ENCODE results near the gene PDE5A. TPM values are rescaled to one million over a fixed set of nuclear protein-coding genes. Genes with fewer than 3 reads are reported as not detected.
A peak's percentile ranks its signal among the peaks of the same experiment; 100 is the strongest.

PDE5A gene
- 10 to 100 TPM; 34.6 to 52.7 (median 46.4) TPM for total RNA-seq

GRCh38 chr4:119628281-119629141, at the start of gene PDE5A:
Gene PDE5A, minus strand, starts transcription at chr4:119628804. Its CDS starts 133 bp downstream, at chr4:119628671.
- Histone ChIP-seq H3K4me1 (peaks cover 10 to 35% (median 19%) of the 10 kb centered on the region in 4 donors), H3K36me3 (no peaks in the 10 kb centered on the region), H3K27ac (peak within 1 kb of the TSS; percentile 93 to 96 (median 94)), H3K27me3 (no peaks in the 10 kb centered on the region), H3K4me3 (peak within 1 kb of the TSS; percentile 49 to 90 (median 78)), H3K9me3 (no peaks in the 10 kb centered on the region)
- intact Hi-C loops (cut with DNase I; ENCODE audit: low total_unique reads) = no loop called here
- DNase-seq = peak; percentile 90
- 0% methylated on average over 7 to 36 of the region's 65 CpGs for WGBS, 2 donors (ENCODE audit: low coverage in 1 of 2)
- TF ChIP-seq EP300 (IDR thresholded peaks at IDR 0.05; ENCODE audit: low read depth) = no peak
- TF ChIP-seq POLR2AphosphoS5 (IDR thresholded peaks at IDR 0.05) = peak in 2 of 3 donors; percentile 58 to 68
- TF ChIP-seq, protein P1, sequence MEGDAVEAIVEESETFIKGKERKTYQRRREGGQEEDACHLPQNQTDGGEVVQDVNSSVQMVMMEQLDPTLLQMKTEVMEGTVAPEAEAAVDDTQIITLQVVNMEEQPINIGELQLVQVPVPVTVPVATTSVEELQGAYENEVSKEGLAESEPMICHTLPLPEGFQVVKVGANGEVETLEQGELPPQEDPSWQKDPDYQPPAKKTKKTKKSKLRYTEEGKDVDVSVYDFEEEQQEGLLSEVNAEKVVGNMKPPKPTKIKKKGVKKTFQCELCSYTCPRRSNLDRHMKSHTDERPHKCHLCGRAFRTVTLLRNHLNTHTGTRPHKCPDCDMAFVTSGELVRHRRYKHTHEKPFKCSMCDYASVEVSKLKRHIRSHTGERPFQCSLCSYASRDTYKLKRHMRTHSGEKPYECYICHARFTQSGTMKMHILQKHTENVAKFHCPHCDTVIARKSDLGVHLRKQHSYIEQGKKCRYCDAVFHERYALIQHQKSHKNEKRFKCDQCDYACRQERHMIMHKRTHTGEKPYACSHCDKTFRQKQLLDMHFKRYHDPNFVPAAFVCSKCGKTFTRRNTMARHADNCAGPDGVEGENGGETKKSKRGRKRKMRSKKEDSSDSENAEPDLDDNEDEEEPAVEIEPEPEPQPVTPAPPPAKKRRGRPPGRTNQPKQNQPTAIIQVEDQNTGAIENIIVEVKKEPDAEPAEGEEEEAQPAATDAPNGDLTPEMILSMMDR (IDR thresholded peaks at IDR 0.05) = peak; percentile 75 to 94 (median 80)
- peak; percentile 71 for TF ChIP-seq POLR2A (IDR thresholded peaks at IDR 0.05)
- in situ Hi-C loops (cut with MboI; ENCODE audit: low pct_ligation_motif_present in 1 of 4, low pct_unique_long_range_greater_than_20kb in 1 of 4, low sequenced_read_pairs in 3 of 4) = loop anchor here in 2 of 4 donors (10.0 to 25.0 kb wide), 2 partner anchors 64 to 316 kb away; partner anchors contain the start of gene FABP2 (in 1 of the 2)

GRCh38 chr4:119676101-119676500, 47.5 kb upstream of the PDE5A start:
- no peaks in the 10 kb centered on the region for H3K9me3 ChIP-seq
- H3K36me3 ChIP-seq = no peaks in the 10 kb centered on the region
- in situ Hi-C loops (cut with MboI; ENCODE audit: low pct_ligation_motif_present in 1 of 4, low pct_unique_long_range_greater_than_20kb in 1 of 4, low sequenced_read_pairs in 3 of 4) (no loop called here), intact Hi-C loops (cut with DNase I; ENCODE audit: low total_unique reads) (no loop called here)
- peaks cover 0 to 10% (median 0%) of the 10 kb centered on the region in 4 donors for H3K4me1 ChIP-seq
- no peaks in the 10 kb centered on the region for H3K27me3 ChIP-seq
- no peak for DNase-seq
- H3K4me3 ChIP-seq = no peak overlapping the region
- WGBS, 2 donors (ENCODE audit: low coverage in 1 of 2) = 56 to 93% methylated on average over 2 to 3 of the region's 3 CpGs
- TF ChIP-seq POLR2AphosphoS5 (IDR thresholded peaks at IDR 0.05) = no peak
- TF ChIP-seq POLR2A (IDR thresholded peaks at IDR 0.05) = no peak
- TF ChIP-seq EP300 (IDR thresholded peaks at IDR 0.05; ENCODE audit: low read depth) = no peak
- TF ChIP-seq, protein P1 (IDR thresholded peaks at IDR 0.05) = no peak
- H3K27ac ChIP-seq = no peak overlapping the region

DNA sequence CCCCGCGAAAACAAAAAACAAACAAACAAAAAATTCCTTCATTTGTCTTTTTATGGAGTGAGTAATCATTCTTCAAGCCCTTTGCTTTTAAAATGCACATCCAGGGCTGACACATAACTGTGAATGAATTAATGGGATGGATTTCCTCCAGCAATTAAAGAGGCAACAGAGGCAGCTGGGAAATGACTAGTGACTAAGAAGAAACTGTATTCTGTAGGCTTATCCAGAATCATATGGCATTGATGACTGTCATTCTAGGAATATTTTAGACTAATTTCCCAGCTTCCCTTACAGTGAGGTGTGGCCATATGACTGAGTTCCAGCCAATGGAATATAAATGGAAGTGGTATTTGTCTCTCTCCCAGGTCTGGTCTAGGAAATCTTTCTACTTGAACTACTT, 46.8 kb upstream of the PDE5A start:
- intact Hi-C loops (cut with DNase I; ENCODE audit: low total_unique reads) = no loop called here

DNA sequence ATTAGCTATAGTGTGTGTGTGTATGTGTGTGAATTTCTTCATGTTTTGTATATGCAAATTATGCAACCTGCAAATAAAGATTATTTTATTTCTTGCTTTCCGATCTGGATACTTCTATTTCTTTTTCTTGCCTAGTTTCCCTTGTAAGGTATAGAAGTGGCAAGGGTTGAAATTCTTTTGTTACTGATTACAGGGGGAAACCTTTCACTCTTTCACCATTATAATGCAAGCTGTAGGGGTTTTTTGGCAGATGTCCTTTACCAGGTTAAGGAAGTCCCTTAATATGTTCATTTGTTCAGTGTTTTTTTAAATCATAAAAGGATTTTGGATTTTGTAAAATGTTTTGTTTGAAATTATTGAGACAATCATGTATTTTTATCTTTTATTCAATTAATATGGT, 44.3 kb upstream of the PDE5A start:
- in situ Hi-C loops (cut with MboI; ENCODE audit: low pct_ligation_motif_present in 1 of 4, low pct_unique_long_range_greater_than_20kb in 1 of 4, low sequenced_read_pairs in 3 of 4) (no loop called here), intact Hi-C loops (cut with DNase I; ENCODE audit: low total_unique reads) (no loop called here)
- H3K9me3 ChIP-seq = no peaks in the 10 kb centered on the region
- 67 to 96% methylated on average over 1 of the region's 1 CpG for WGBS, 2 donors (ENCODE audit: low coverage in 1 of 2)
- no peaks in the 10 kb centered on the region for H3K36me3 ChIP-seq
- peaks cover 0 to 1% (median 0%) of the 10 kb centered on the region in 4 donors for H3K4me1 ChIP-seq
- no peak overlapping the region for H3K4me3 ChIP-seq
- no peak overlapping the region for H3K27ac ChIP-seq
- TF ChIP-seq POLR2A (IDR thresholded peaks at IDR 0.05) (no peak), EP300 (IDR thresholded peaks at IDR 0.05; ENCODE audit: low read depth) (no peak), POLR2AphosphoS5 (IDR thresholded peaks at IDR 0.05) (no peak)
- TF ChIP-seq, protein P1 (IDR thresholded peaks at IDR 0.05) = no peak
- no peak for DNase-seq
- no peaks in the 10 kb centered on the region for H3K27me3 ChIP-seq

More for the DNA sequence above, 46.8 kb upstream of the PDE5A start:
- H3K27me3 ChIP-seq = no peaks in the 10 kb centered on the region
- no peak overlapping the region for H3K4me3 ChIP-seq
- WGBS, 2 donors (ENCODE audit: low coverage in 1 of 2) = 76 to 90% methylated on average over 2 of the region's 2 CpGs
- no peak for TF ChIP-seq EP300 (IDR thresholded peaks at IDR 0.05; ENCODE audit: low read depth)
- no peak for TF ChIP-seq POLR2A (IDR thresholded peaks at IDR 0.05)
- TF ChIP-seq POLR2AphosphoS5 (IDR thresholded peaks at IDR 0.05) = no peak
- TF ChIP-seq, protein P1 (IDR thresholded peaks at IDR 0.05) = no peak
- DNase-seq = no peak
- in situ Hi-C loops (cut with MboI; ENCODE audit: low pct_ligation_motif_present in 1 of 4, low pct_unique_long_range_greater_than_20kb in 1 of 4, low sequenced_read_pairs in 3 of 4) = no loop called here
- H3K27ac ChIP-seq = no peak overlapping the region
- peaks cover 0 to 9% (median 0%) of the 10 kb centered on the region in 4 donors for H3K4me1 ChIP-seq
- H3K9me3 ChIP-seq = no peaks in the 10 kb centered on the region
- H3K36me3 ChIP-seq = no peaks in the 10 kb centered on the region

Measured in transverse colon (tissue), 4 donors.